WTC11 (cell line): ENCODE results near the gene ITGA11. TPM values are rescaled to one million over a fixed set of nuclear protein-coding genes. Genes with fewer than 3 reads are reported as not detected.

Source experiments
- ATAC-seq: fragments of 200-7000 bp; cut with Tn5 transposase; 2 replicates; pipeline ENCODE4 v1.10.0; 2021; ENCODE audit warnings: mild to moderate bottlenecking, moderate library complexity
- CTCF ChIA-PET: fragments of 300-600 bp; sonication (Branson Sonifier 250); formaldehyde crosslinking; loops from one replicate; lab custom pipeline; 2021; ENCODE audit warnings: antibody characterized with exemption; lab: Charles Lee
- POLR2A ChIA-PET: fragments of 350-600 bp; sonication (Branson Sonifier 250); formaldehyde crosslinking; loops from one replicate; lab custom pipeline; 2021; ENCODE audit warnings: antibody characterized with exemption; lab: Charles Lee
- DNase-seq: peaks from one replicate; pipeline ENCODE4 v3.0.0; 2021; ENCODE audit warnings: low spot score
- H3K27ac Mint-ChIP-seq: 2 replicates; pipeline ENCODE4 v1.8.0; 2021; ENCODE audit warnings: mixed read lengths
- H3K27me3 Mint-ChIP-seq: 2 replicates; pipeline ENCODE4 v1.8.0; 2021; ENCODE audit warnings: low read depth, mild to moderate bottlenecking, moderate library complexity, mixed read lengths
- H3K36me3 Mint-ChIP-seq: 2 replicates; pipeline ENCODE4 v1.8.0; 2021; ENCODE audit warnings: mixed read lengths
- H3K4me1 Mint-ChIP-seq: 2 replicates; pipeline ENCODE4 v1.8.0; 2022; ENCODE audit warnings: mixed read lengths
- H3K4me3 Mint-ChIP-seq: 2 replicates; pipeline ENCODE4 v1.8.0; 2021; ENCODE audit warnings: mild to moderate bottlenecking, moderate library complexity, mixed read lengths
- H3K9me3 Mint-ChIP-seq: 2 replicates; pipeline ENCODE4 v1.8.0; 2021; ENCODE audit warnings: mixed read lengths
- ATF6 ChIP-seq: sonication (generic); formaldehyde crosslinking; IDR thresholded peaks from 2 replicates; pipeline ENCODE4 v1.8.1; 2023; ENCODE audit warnings: mild to moderate bottlenecking, missing genetic modification reagents
- CDX4 ChIP-seq: fragments of 250-450 bp; sonication (Bioruptor Pico); IDR thresholded peaks from 2 replicates; pipeline ENCODE4 v1.9.0; 2021; ENCODE audit warnings: moderate library complexity, mild to moderate bottlenecking, inconsistent platforms, borderline replicate concordance
- CREB1 ChIP-seq: sonication (generic); formaldehyde crosslinking; IDR thresholded peaks from 2 replicates; pipeline ENCODE4 v1.8.0; 2023; ENCODE audit warnings: mild to moderate bottlenecking, missing genetic modification reagents
- CTCF ChIP-seq: fragments of 200-600 bp; IDR thresholded peaks from 2 replicates; pipeline ENCODE4 v1.8.0; 2022; ENCODE audit warnings: antibody characterized with exemption
- ERG ChIP-seq: fragments of 250-450 bp; sonication (Bioruptor Pico); IDR thresholded peaks from 2 replicates; pipeline ENCODE4 v1.8.0; 2021; ENCODE audit warnings: mild to moderate bottlenecking
- MYBL2 ChIP-seq: sonication (generic); formaldehyde crosslinking; IDR thresholded peaks from 2 replicates; pipeline ENCODE4 v1.8.1; 2023; ENCODE audit warnings: mild to moderate bottlenecking, moderate library complexity, missing genetic modification reagents
- NR2C2 ChIP-seq: sonication (generic); formaldehyde crosslinking; IDR thresholded peaks from 2 replicates; pipeline ENCODE4 v1.8.0; 2022; ENCODE audit warnings: mild to moderate bottlenecking, missing genetic modification reagents
- NR3C1 ChIP-seq: sonication (generic); formaldehyde crosslinking; conservative IDR thresholded peaks from 2 replicates; pipeline ENCODE4 v1.8.1; 2023; ENCODE audit warnings: low read depth, mild to moderate bottlenecking, missing genetic modification reagents
- PRDM15 ChIP-seq: sonication (generic); formaldehyde crosslinking; IDR thresholded peaks from 2 replicates; pipeline ENCODE4 v1.8.0; 2022; ENCODE audit warnings: missing genetic modification reagents
- PRRX2 ChIP-seq: fragments of 250-450 bp; sonication (Bioruptor Pico); IDR thresholded peaks from 2 replicates; pipeline ENCODE4 v1.8.0; 2021; ENCODE audit warnings: mild to moderate bottlenecking
- SMAD4 ChIP-seq: sonication (generic); formaldehyde crosslinking; IDR thresholded peaks from 2 replicates; pipeline ENCODE4 v1.8.0; 2022; ENCODE audit warnings: mild to moderate bottlenecking, missing genetic modification reagents
- TEAD1 ChIP-seq: sonication (generic); formaldehyde crosslinking; IDR thresholded peaks from 2 replicates; pipeline ENCODE4 v1.8.0; 2022; ENCODE audit warnings: mild to moderate bottlenecking, missing genetic modification reagents
- USF1 ChIP-seq: sonication (generic); formaldehyde crosslinking; IDR thresholded peaks from 2 replicates; pipeline ENCODE4 v1.8.0; 2022; ENCODE audit warnings: mild to moderate bottlenecking, missing genetic modification reagents
- USF2 ChIP-seq: sonication (generic); formaldehyde crosslinking; IDR thresholded peaks from 2 replicates; pipeline ENCODE4 v1.8.1; 2023; ENCODE audit warnings: mild to moderate bottlenecking, missing genetic modification reagents, moderate library complexity
- ZMAT4 ChIP-seq: fragments of 250-450 bp; sonication (Bioruptor Pico); IDR thresholded peaks from 2 replicates; pipeline ENCODE4 v1.9.0; 2021; ENCODE audit warnings: mild to moderate bottlenecking
- ZNF232 ChIP-seq: sonication (generic); formaldehyde crosslinking; IDR thresholded peaks from 2 replicates; pipeline ENCODE4 v1.8.0; 2022; ENCODE audit warnings: mild to moderate bottlenecking, missing genetic modification reagents
- total RNA-seq: library from RNA; stranded (reverse); gene quantifications from 3 replicates; pipeline ENCODE4 v1.2.3, GENCODE V29; 2021

The ITGA11 gene
- total RNA-seq, 1 experiment from 2014 or later, result 0.15 TPM

- Mint-ChIP-seq H3K9me3 (no peaks in the 10 kb centered on the region), H3K27me3 (no peaks in the 10 kb centered on the region), H3K27ac (no peak overlapping the region), H3K4me3 (no peak overlapping the region), H3K36me3 (no peaks in the 10 kb centered on the region), H3K4me1 (peaks cover 2% of the 10 kb centered on the region)
- DNase-seq (peak; percentile 62), ATAC-seq (peak; percentile 99)
- ChIA-PET POLR2A (no interaction called here), CTCF (interaction anchor here (1.0 to 2.1 kb wide), 6 partner anchors 9 to 119 kb away, joined by 3 to 9 read pairs (median 4); no protein-coding TSS in a partner anchor)
- TF ChIP-seq CTCF, result 0 out of 2 replicates have a peak, but pooled peaks have one; percentile 25
- TF ChIP-seq NR2C2 (CRISPR knock-in tag), result no peak
- no peak for TF ChIP-seq ZMAT4 (CRISPR knock-in tag)
Observed at GRCh38 chr15:68372291-68372811, 59.6 kb downstream of the ITGA11 start.

- H3K4me1 Mint-ChIP-seq, result peaks cover 6% of the 10 kb centered on the region
- POLR2A ChIA-PET, result no interaction called here
- no peaks in the 10 kb centered on the region for H3K27me3 Mint-ChIP-seq
- ATAC-seq (no peak), DNase-seq (no peak)
- no peaks in the 10 kb centered on the region for H3K36me3 Mint-ChIP-seq
- no peak overlapping the region for H3K4me3 Mint-ChIP-seq
- TF ChIP-seq USF1 (CRISPR knock-in tag), result no peak
- TF ChIP-seq NR3C1 (CRISPR knock-in tag), result no peak
- no peak for TF ChIP-seq ERG (CRISPR knock-in tag)
- TF ChIP-seq ATF6 (CRISPR knock-in tag), result no peak
- TF ChIP-seq CREB1 (CRISPR knock-in tag), result no peak
- no peak overlapping the region for H3K27ac Mint-ChIP-seq
- no peaks in the 10 kb centered on the region for H3K9me3 Mint-ChIP-seq
- CTCF ChIA-PET, result interaction anchor here (1.4 to 2.1 kb wide), 3 partner anchors 29 to 66 kb away, joined by 3 to 9 read pairs (median 5); no protein-coding TSS in a partner anchor
Observed at GRCh38 chr15:68371851-68372250, 60.1 kb downstream of the ITGA11 start.

GRCh38 chr15:68371160-68371559 is 60.8 kb downstream of the ITGA11 start:
- Mint-ChIP-seq H3K27ac (no peak overlapping the region), H3K27me3 (no peaks in the 10 kb centered on the region), H3K9me3 (no peaks in the 10 kb centered on the region), H3K4me3 (no peak overlapping the region), H3K4me1 (peaks cover 6% of the 10 kb centered on the region), H3K36me3 (no peaks in the 10 kb centered on the region)
- CTCF ChIA-PET, result interaction anchor here (0.8 to 2.1 kb wide), 2 partner anchors 65 to 67 kb away, joined by 3 to 9 read pairs; no protein-coding TSS in a partner anchor
- DNase-seq, result no peak
- POLR2A ChIA-PET, result no interaction called here
- ATAC-seq, result no peak
- TF ChIP-seq PRRX2 (CRISPR knock-in tag), result no peak
- TF ChIP-seq NR2C2 (CRISPR knock-in tag), result no peak
- TF ChIP-seq TEAD1, result no peak
- no peak for TF ChIP-seq MYBL2 (CRISPR knock-in tag)
- no peak for TF ChIP-seq ZNF232 (CRISPR knock-in tag)
- TF ChIP-seq CDX4 (CRISPR knock-in tag), result no peak
- no peak for TF ChIP-seq USF2 (CRISPR knock-in tag)
- no peak for TF ChIP-seq SMAD4 (CRISPR knock-in tag)
- TF ChIP-seq PRDM15 (CRISPR knock-in tag), result no peak
